Measurements from ENCODE around the gene SFXN3. TPM values are rescaled to one million over a fixed set of nuclear protein-coding genes. Genes with fewer than 3 reads are reported as not detected.

Gene SFXN3
- total and polyA plus RNA-seq, 8 donors, result 9.9 to 60.4 (median 20.6) TPM

GRCh38 chr10:100987685-100988049 lies 43.4 kb upstream of the SFXN3 start:
- DNase-seq, result no peak
- Histone ChIP-seq H3K27me3 (no peaks in the 10 kb centered on the region), H3K9me3 (no peaks in the 10 kb centered on the region), H3K36me3 (peaks cover 17 to 66% (median 57%) of the 10 kb centered on the region in 4 donors), H3K27ac (peak overlapping the region; percentile 69 to 86 (median 82)), H3K4me1 (peaks cover 21 to 52% (median 44%) of the 10 kb centered on the region in 4 donors), H3K4me3 (peak overlapping the region; percentile 66 to 94 (median 92))
- intact Hi-C loops (cut with DNase I; ENCODE audit: low total_unique reads), result no loop called here
- TF ChIP-seq POLR2A (IDR thresholded peaks at IDR 0.05) (no peak), EP300 (IDR thresholded peaks at IDR 0.05) (no peak), CTCF (IDR thresholded peaks at IDR 0.05) (no peak), POLR2AphosphoS5 (IDR thresholded peaks at IDR 0.05) (no peak)
- 1 to 3% (median 2%) methylated on average over 15 of the region's 15 CpGs for WGBS, 5 donors

DNA sequence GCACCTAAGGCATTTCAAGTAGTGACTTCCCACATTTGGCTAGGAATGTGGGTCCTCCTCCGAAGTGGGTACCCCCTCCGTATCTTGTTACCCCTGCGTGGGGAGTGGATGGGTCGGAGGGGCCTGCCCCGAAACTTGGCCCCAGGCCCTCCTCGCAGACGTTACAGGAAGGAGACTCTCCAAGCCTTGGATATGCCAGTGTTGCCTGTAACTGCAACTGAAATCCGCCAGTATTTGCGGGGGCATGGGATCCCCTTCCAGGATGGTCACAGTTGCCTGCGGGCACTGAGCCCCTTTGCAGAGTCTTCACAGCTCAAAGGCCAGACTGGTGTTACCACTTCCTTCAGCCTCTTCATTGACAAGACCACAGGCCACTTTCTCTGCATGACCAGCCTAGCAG lies 42.9 kb upstream of the SFXN3 start:
- H3K36me3 ChIP-seq, result peaks cover 22 to 66% (median 57%) of the 10 kb centered on the region in 4 donors
- intact Hi-C loops (cut with DNase I; ENCODE audit: low total_unique reads), result no loop called here
- DNase-seq, result no peak
- TF ChIP-seq POLR2A (IDR thresholded peaks at IDR 0.05), result no peak
- TF ChIP-seq EP300 (IDR thresholded peaks at IDR 0.05), result no peak
- TF ChIP-seq POLR2AphosphoS5 (IDR thresholded peaks at IDR 0.05), result no peak
- TF ChIP-seq CTCF (IDR thresholded peaks at IDR 0.05), result no peak
- H3K27ac ChIP-seq, result peak overlapping the region in 1 of 5 donors; percentile 86
- H3K9me3 ChIP-seq, result no peaks in the 10 kb centered on the region
- H3K4me1 ChIP-seq, result peaks cover 21 to 52% (median 44%) of the 10 kb centered on the region in 4 donors
- WGBS, 5 donors, result 57 to 64% (median 64%) methylated on average over 10 of the region's 10 CpGs
- H3K27me3 ChIP-seq, result no peaks in the 10 kb centered on the region
- peak overlapping the region; percentile 66 to 94 (median 92) for H3K4me3 ChIP-seq

DNA sequence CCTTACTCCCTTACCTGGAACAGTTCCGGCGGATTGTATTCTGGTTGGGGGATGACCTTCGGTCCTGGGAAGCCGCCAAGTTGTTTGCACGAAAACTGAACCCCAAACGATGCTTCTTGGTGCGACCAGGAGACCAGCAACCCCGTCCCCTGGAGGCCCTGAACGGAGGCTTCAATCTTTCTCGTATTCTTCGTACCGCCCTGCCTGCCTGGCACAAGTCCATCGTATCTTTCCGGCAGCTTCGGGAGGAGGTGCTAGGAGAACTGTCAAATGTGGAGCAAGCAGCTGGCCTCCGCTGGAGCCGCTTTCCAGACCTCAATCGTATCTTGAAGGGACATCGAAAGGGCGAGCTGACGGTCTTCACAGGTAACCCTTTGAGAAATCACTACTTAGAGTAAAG lies 41.9 kb upstream of the SFXN3 start:
- Histone ChIP-seq H3K4me3 (peak overlapping the region in 1 of 4 donors; percentile 94), H3K27me3 (no peaks in the 10 kb centered on the region)
- WGBS, 5 donors, result 86 to 93% (median 88%) methylated on average over 21 of the region's 21 CpGs

DNA sequence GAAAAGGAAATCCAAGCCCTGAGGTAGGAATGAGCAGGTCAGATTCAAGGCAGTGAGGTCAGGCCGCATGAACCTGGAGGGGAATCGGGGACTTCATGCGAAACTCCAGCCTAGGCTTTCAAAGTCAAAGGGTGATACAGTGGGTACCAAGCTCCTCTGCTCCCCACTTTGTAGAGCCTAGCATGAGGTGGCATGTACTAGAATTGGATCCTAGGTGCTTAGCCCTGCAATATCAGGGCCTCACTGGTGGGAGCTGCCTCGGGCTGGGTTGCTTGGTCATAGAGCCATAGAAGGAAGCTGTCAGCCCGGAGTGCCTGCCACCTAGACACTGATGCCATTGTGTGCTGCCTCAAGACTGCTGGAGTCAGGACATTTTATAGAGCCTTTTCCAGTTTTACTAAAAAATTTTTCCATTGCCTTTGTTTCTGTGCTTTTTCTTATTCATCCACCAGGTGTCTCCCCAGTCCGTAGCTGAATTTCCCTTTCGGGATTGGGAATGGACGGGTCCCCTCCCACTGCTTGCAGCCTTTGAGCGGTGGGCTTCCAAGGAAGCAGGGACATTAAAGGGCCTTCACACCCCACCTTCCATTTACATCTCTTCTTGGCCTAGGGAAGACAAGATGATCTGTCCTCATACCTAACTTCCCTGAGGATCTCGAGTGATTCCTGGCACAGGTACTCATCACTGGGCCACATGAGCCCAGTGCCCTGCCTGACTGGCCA lies 36.9 kb upstream of the SFXN3 start:
- H3K27ac ChIP-seq, result no peak overlapping the region
- DNase-seq, result peak in 1 of 2 donors; percentile 76
- H3K36me3 ChIP-seq, result peaks cover 22 to 49% (median 43%) of the 10 kb centered on the region in 4 donors
- H3K9me3 ChIP-seq, result no peaks in the 10 kb centered on the region
- intact Hi-C loops (cut with DNase I; ENCODE audit: low total_unique reads), result loop anchor here (2.0 kb wide), 1 partner anchor 21 kb away; no protein-coding TSS in a partner anchor
- H3K4me3 ChIP-seq, result no peak overlapping the region
- 49 to 61% (median 53%) methylated on average over 10 of the region's 10 CpGs for WGBS, 5 donors
- H3K27me3 ChIP-seq, result no peaks in the 10 kb centered on the region
- TF ChIP-seq POLR2A (IDR thresholded peaks at IDR 0.05) (no peak), CTCF (IDR thresholded peaks at IDR 0.05) (peak in 5 of 7 experiments; percentile 51 to 78 (median 63))
- H3K4me1 ChIP-seq, result peaks cover 20 to 44% (median 31%) of the 10 kb centered on the region in 4 donors

More for the DNA sequence above, 41.9 kb upstream of the SFXN3 start:
- TF ChIP-seq EP300 (IDR thresholded peaks at IDR 0.05) (no peak), CTCF (IDR thresholded peaks at IDR 0.05) (no peak), POLR2AphosphoS5 (IDR thresholded peaks at IDR 0.05) (no peak), POLR2A (IDR thresholded peaks at IDR 0.05) (no peak)
- peaks cover 21 to 52% (median 44%) of the 10 kb centered on the region in 4 donors for H3K4me1 ChIP-seq
- H3K9me3 ChIP-seq, result no peaks in the 10 kb centered on the region
- peaks cover 22 to 63% (median 56%) of the 10 kb centered on the region in 4 donors for H3K36me3 ChIP-seq
- no peak overlapping the region for H3K27ac ChIP-seq
- intact Hi-C loops (cut with DNase I; ENCODE audit: low total_unique reads), result no loop called here
- no peak for DNase-seq
